ENCODE data around the gene TSPEAR.
"Not testable (repeated sequence)": the region's sequence is repeated elsewhere in the genome, so short reads cannot be mapped to it uniquely, and the experiment has no call there.

The TSPEAR gene

GRCh38 chr21:44603911-44604310, 107.5 kb downstream of the TSPEAR start:
- DNase-seq (ENCODE audit: low read depth) = no peak

- DNase-seq (ENCODE audit: low read depth) = no peak
Measured at GRCh38 chr21:44603109-44603875, 108.1 kb downstream of the TSPEAR start.

DNA sequence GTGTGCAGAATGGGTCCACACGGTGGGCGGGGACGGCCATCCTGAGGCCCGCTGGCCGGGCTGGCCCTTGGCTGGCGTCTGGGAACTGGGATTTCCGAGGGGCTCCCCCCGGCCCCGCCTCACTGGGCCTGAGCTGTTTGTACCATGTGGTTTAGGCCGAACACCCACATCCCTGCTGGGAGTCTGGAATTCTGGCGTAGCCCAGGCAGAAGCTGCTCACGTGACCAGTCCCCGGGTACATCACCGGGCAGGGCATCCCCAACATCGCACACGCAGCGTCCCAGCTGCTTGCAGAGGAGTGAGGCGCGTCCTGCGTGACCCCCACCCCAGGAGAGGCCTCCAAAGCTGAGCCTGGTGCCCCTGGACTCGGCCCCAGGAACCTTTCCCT, 108.9 kb downstream of the TSPEAR start:
- DNase-seq (ENCODE audit: low read depth) = no peak

DNA sequence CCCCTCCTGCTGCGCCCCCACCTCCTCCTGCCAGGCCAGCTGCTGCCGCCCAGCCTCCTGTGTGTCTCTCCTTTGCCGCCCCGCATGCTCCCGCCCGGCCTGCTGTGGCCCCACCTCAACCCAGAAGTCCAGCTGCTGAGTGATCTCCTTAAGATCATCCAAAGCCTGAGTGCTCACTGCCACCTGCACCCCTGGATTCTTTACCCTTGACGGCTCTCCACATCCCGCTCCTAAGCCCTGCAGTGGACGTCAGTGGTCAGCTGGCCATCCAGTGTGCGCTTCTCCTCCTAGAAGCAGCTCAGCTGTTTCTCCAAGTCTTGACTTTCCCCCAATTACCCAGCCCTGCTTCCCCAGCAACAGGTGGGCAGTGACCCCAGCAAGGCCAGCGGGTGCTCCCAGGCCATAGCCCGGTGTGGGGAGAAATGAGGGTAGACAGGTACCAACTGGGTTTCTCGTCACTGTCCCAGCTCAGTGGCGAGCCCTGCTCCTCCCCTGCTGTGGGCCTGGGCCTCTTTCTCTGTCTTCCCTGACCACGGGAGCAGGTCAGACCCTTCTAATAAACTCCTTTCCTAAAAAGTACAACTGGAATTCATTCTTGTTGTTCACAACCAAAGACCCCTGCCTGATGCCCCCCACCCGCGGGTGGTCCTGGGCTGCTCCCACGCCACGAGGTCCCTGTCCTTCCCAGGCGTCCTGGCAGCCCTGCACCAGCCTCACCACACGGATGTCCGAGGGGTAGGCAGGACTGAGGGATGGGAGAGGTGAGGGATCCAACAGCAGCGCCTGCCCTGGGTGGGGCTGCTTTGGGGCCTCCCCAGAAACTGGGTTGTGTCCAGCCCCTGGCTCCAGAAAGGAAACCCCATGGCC, 109.5 kb downstream of the TSPEAR start:
- no peak for DNase-seq (ENCODE audit: low read depth)

DNA sequence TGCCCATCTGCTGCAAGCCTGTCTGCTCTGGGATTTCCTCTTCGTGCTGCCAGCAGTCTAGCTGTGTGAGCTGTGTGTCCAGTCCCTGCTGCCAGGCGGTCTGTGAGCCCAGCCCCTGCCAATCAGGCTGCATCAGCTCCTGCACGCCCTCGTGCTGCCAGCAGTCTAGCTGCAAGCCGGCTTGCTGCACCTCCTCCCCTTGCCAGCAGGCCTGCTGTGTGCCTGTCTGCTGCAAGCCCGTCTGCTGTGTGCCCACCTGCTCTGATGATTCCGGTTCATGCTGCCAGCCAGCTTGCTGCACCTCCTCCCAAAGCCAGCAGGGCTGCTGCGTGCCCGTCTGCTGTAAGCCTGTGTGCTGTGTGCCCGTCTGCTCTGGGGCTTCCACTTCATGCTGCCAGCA, 110.3 kb downstream of the TSPEAR start:
- DNase-seq (ENCODE audit: low read depth) = not testable (repeated sequence)

- DNase-seq (ENCODE audit: low read depth) = not testable (repeated sequence)
Measured at GRCh38 chr21:44600118-44600978, 111.0 kb downstream of the TSPEAR start, which contains the start of gene KRTAP10-7. TSS of gene KRTAP10-7 (plus strand) at chr21:44600597. CDS start at chr21:44600622, 25 bp downstream.

- DNase-seq (ENCODE audit: low read depth) = no peak
Measured at GRCh38 chr21:44599264-44600029, 111.9 kb downstream of the TSPEAR start.

- no peak for DNase-seq (ENCODE audit: low read depth)
Measured at GRCh38 chr21:44598061-44598460, 113.3 kb downstream of the TSPEAR start.

GRCh38 chr21:44596068-44596725, 115.2 kb downstream of the TSPEAR start:
- no peak for DNase-seq (ENCODE audit: low read depth)

GRCh38 chr21:44595524-44595923, 115.8 kb downstream of the TSPEAR start:
- no peak for DNase-seq (ENCODE audit: low read depth)

DNA sequence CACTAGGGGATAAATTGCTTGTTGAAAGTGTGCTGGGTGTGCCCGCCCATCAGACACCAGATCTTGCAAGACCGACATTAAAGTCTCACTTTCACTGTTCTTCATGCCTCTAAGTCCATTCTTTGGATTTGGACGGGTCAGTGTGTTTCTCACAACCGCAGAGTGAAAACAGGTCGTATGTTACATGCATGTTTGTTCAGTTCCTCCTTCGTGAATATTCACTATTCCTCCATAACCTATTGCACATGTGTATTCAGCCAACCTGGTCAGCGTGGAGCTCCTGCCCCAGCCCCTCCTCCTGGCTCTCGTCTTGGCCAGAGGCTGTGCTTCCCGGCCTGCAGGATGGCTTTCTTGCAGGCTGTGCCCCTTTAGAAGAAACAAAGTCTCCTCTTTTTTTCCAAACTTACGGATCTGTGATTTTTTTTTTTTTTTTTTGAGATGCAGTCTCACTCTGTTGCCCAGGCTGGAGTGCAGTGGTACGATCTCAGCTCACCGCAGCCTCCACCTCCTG, 116.9 kb downstream of the TSPEAR start:
- no peak for DNase-seq (ENCODE audit: low read depth)

GRCh38 chr21:44593598-44594405, 117.6 kb downstream of the TSPEAR start:
- DNase-seq (ENCODE audit: low read depth) = no peak

DNA sequence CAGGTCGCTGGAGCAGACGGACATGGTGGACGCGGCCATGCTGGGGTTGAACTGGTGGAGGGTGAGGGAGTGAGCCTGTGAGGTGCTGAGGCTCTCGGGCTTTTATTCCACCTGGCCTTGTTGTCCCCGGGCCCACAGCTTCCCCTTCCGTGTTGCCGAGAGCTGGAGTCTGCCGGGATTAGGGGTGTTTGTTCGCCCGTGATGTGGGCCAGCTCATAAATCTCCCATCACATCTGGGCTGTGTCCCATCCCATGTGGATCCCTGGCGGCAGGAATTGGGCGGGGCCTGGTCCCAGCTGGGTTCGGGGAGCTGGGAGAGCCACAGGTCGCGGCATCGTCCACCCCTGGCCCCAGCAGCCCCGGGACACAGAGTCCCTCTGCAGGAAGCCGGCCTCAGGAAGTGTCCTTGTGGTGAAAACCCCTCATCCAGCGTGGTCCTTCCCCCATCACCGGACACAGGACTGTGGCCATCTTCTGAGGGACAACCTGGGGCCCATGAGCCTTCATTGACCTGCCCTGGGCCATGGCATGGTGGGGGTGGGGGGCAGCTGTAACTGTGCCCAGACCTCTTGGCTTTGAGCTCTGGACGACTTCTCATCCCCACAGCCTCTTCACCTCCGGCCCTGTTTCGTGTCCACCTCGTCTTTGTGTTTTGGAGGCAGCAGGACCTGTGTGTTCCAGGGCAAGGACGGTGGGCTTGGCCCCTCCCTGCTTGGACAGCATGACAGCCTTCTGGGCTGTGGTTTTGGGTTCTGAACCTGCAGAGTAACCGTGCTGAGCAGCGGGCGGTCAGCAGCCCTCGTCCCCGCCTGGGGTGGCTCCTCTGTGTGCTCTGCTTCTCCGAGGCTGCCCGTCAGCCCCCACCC, 118.7 kb downstream of the TSPEAR start, which contains the start of gene KRTAP10-6:
TSS of gene KRTAP10-6 (minus strand) at position 60 of the 866 bp plus-strand sequence. CDS start at position 39, 21 bp downstream.
- no peak for DNase-seq (ENCODE audit: low read depth)

DNA sequence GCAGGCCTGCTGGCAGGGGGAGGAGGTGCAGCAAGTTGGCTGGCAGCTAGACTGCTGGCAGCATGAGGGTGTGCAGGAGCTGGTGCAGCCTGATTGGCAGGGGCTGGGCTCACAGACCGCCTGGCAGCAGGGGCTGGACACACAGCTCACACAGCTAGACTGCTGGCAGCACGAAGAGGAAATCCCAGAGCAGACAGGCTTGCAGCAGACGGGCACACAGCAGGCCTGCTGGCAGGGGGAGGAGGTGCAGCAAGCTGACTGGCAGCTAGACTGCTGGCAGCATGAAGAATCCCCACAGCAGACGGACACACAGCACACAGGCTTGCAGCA, 119.6 kb downstream of the TSPEAR start:
- DNase-seq (ENCODE audit: low read depth) = not testable (repeated sequence)

- DNase-seq (ENCODE audit: low read depth) = not testable (repeated sequence)
Measured at GRCh38 chr21:44590897-44591800, 120.2 kb downstream of the TSPEAR start.

DNA sequence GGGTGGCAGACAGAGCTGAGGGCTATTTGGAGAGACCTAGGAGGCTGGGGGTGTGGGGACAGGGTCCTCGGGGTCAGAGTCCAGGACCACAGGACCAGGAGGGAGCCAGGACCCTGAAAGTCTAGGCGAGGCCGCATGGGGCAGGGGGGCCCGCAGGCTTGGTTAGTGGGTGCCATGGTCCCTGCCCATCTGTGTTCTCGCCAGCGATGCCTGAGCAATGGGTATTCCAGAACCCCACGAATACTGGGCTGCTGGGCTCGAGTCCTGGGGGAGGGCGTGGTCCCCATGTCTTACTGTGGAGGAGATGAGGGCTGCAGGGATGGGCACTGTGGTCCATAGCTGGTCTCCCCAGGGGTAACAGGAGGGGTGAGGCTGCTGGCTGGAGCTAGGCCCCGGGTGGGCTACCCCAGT, 121.1 kb downstream of the TSPEAR start:
- DNase-seq (ENCODE audit: low read depth) = no peak

- DNase-seq (ENCODE audit: low read depth) = no peak
Measured at GRCh38 chr21:44589586-44590305, 121.6 kb downstream of the TSPEAR start.
